HG02610 (cell line): ENCODE measurements around the gene R3HDM2.
A peak's percentile ranks its signal among the peaks of the same experiment; 100 is the strongest.
"Not testable (repeated sequence)": the region's sequence is repeated elsewhere in the genome, so short reads cannot be mapped to it uniquely, and the experiment has no call there.

Experiments
- ATAC-seq: cut with Tn5 transposase; IDR thresholded peaks from one replicate; pipeline ENCODE4 v1.9.1; 2021; ENCODE audit warnings: mild to moderate bottlenecking, moderate library complexity; ENCODE audit not compliant: unreplicated experiment

The R3HDM2 gene

GRCh38 chr12:57454213-57454565, 23.3 kb upstream of the R3HDM2 start:
- no peak for ATAC-seq

- peak; percentile 53 for ATAC-seq
Observed at GRCh38 chr12:57452937-57453509, 22.2 kb upstream of the R3HDM2 start.

- no peak for ATAC-seq
Observed at GRCh38 chr12:57452181-57452936, 21.5 kb upstream of the R3HDM2 start.

DNA sequence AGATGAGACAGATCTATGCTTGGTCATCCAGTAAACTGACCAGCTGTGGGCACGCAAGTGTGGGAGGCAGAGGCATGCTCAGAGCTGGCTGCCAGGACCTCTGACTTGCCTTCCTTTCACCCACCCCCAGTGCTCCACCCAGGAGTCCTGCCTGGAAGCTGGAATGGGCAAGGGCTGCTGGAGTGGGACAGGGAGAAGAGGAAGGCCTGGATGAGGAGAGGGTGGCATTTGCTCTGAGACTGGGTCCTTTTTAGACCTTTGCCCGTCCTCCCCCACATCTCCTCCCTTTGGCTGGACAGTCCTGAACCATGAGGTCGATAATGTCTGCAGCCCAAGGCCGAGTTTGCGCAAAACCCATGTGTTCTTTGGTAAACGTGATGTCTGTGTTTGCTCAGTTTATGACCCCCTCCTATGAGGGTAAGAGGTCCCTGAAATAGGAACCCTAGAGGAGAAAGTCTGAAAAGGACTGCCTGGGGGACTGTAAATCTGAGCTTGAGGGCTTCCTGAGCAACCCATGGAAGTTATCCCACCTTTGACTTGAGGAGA, 20.5 kb upstream of the R3HDM2 start:
- ATAC-seq: no peak

DNA sequence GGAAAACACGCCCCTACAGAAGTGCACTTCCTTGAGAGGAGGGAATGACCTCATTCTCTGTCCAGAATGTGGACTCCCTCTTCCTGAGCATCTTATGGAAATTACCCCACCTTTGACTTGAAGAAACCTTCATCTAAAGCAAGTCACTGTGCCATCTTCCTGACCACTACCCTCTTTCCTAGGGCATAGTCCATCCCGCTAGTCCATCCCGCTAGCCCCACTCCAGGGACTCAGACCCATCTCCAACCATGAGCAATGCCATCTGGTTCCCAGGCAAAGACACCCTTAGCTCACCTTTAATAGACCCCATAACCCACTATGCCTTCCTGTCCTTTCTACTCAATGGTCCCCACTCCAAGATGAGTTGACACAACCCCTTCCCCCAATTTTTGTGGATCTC, 19.2 kb upstream of the R3HDM2 start:
- ATAC-seq: no peak

DNA sequence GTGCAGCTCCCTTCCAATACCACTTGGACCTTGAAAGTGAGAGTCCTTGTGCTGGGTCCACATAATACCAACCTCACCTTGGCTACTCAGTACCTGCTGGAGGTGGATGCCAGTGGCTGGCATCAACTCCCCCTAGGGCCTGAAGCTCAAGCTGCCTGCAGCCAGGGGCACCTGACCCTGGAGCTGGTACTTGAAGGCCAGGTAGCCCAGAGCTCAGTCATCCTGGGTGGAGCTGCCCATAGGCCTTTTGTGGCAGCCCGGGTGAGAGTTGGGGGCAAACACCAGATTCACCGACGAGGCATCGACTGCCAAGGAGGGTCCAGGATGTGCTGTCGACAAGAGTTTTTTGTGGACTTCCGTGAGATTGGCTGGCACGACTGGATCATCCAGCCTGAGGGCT, 18.5 kb upstream of the R3HDM2 start:
- no peak for ATAC-seq

- ATAC-seq: no peak
Observed at GRCh38 chr12:57448669-57449068, 17.8 kb upstream of the R3HDM2 start.

GRCh38 chr12:57446292-57446960, 15.6 kb upstream of the R3HDM2 start:
- ATAC-seq: no peak

DNA sequence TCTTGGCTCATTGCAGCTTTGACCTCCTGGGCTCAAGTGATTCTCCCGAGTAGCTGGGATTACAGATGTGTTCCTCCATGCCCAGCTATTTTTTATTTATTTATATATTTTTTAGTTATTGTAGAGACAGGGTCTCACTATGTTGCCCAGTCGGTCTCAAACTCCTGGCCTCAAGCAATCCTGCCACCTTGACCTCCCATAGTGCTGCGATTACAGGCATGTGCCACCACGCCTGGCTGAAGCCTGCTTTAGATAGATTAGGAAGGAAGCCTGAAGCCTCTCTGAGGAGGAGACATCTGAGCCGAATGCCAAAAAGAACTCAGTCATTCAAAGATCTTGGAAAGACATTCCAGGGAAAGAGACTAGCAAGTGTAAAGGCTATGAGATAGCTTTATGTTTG, 13.9 kb upstream of the R3HDM2 start:
- ATAC-seq: no peak

DNA sequence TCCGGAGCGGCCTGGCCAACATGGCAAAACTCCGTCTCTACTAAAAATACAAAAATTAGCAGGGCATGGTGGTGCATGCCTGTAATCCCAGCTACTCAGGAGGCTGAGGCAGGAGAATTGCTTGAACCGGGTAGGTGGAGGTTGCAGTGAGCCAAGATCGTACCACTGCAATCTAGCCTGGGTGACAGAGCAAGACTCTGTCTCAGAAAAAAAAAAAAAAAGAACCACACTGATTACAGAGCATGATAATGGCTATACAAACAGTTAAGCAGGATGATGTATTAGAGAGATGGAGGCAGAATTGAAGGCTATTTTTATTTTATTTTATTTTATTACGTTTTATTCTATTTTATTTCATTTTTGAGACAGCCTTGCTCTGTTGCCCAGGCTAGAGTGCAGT, 13.5 kb upstream of the R3HDM2 start:
- not testable (repeated sequence) for ATAC-seq

- no peak for ATAC-seq
Observed at GRCh38 chr12:57441846-57442427, 11.1 kb upstream of the R3HDM2 start.

DNA sequence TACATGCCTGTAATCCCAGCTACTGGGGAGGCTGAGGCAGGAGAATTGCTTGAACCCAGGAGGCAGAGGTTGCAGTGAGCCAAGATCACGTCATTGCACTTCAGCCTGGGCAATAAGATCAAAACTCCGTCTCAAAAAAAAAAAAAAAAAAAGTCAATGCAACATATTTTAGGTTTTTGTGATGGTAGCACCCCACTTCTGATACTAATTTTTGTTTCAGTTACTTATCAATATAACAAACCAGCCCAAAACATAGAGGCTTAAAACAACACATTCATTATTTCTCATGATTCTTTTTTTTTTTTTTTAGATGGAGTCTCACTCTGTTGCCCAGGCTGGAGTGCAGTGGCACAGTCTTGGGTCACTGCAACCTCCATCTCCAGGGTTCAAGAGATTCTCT, 10.6 kb upstream of the R3HDM2 start:
- not testable (repeated sequence) for ATAC-seq

- no peak for ATAC-seq
Observed at GRCh38 chr12:57439762-57440266, 9.0 kb upstream of the R3HDM2 start.

DNA sequence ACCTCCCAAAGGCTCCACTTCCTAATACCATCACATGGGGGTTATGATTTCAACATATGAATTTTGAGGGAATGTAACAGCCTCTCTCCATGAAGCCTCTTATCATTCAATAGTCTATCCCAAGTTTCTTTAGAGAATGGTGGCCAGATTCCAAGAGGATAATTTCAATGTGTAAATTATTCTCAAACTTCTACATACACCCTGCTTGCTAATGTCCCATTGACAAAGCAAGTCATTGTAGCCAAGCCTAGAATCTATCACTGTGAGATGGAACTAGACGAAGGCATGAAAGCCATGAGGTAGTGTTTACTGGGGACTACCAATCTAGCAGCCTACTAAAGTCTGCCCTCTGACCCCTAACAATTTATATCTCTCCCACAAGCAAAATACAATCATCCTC, 7.6 kb upstream of the R3HDM2 start:
- ATAC-seq: no peak

- no peak for ATAC-seq
Observed at GRCh38 chr12:57435293-57435692, 4.5 kb upstream of the R3HDM2 start.

DNA sequence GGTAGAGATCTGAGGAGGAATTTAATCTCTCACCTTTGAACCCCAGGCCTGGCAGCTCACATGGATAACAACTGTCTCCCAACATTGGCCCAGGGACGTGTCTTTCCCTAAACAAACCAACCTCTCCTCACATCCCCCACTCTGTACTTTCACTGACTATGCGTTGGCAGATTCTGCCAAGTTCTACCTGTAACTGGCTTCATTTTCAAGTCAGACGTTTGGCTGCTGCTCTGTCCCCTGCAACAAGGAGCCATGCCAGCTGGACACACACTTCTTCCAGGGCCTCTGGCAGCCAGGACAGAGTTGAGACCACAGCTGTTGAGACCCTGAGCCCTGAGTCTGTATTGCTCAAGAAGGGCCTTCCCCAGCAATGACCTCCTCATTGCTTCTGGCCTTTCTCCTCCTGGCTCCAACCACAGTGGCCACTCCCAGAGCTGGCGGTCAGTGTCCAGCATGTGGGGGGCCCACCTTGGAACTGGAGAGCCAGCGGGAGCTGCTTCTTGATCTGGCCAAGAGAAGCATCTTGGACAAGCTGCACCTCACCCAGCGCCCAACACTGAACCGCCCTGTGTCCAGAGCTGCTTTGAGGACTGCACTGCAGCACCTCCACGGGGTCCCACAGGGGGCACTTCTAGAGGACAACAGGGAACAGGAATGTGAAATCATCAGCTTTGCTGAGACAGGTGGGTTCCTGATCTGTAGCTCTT, 3.8 kb upstream of the R3HDM2 start, which contains the start of gene INHBC:
TSS of gene INHBC (plus strand) at position 268 of the 707 bp plus-strand sequence. CDS start at position 371, 103 bp downstream.
- no peak for ATAC-seq

DNA sequence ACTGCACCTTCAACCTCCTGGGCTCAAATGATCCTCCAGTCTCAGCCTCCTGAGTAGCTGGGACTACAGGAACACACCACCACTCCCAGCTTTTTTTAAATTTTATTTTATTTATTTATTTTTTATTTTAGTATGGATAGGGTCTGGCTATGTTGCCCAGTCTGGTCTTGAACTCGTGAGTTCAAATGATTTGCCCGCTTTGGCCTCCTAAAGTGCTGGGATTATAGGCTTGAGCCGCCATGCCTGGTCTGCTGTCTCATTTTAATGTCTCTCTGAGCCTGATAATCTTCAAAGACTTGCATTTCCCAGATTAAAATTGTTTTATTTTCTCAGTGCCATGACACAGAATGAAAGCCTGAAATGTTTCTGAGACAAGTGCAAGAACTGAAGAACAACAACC, 2.5 kb upstream of the R3HDM2 start:
- no peak for ATAC-seq

DNA sequence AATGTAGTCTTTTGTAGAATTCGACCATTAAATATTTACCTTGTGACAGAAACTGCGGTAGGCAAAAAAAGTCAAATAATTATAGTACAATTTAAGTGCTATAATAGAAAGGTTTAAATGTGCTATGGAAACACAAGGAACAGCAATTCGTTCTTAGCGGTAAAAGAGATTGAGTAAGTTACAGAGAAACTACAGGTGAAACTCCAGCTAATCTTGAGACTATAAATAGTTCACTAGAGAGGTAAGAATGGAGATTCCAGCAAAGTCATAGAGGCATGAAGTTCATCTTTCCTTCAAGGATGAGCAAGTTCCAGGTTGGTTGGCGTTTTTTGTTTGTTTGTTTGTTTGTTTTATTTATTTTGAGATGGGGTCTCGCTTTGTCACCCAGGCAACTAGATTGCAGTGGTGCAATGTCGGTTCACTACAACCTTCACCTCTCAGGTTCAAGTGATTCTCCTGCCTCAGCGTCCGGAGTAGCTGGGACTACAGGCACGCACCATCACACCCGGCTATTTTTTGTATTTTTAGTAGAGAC, 878 bp upstream of the R3HDM2 start:
- no peak for ATAC-seq

DNA sequence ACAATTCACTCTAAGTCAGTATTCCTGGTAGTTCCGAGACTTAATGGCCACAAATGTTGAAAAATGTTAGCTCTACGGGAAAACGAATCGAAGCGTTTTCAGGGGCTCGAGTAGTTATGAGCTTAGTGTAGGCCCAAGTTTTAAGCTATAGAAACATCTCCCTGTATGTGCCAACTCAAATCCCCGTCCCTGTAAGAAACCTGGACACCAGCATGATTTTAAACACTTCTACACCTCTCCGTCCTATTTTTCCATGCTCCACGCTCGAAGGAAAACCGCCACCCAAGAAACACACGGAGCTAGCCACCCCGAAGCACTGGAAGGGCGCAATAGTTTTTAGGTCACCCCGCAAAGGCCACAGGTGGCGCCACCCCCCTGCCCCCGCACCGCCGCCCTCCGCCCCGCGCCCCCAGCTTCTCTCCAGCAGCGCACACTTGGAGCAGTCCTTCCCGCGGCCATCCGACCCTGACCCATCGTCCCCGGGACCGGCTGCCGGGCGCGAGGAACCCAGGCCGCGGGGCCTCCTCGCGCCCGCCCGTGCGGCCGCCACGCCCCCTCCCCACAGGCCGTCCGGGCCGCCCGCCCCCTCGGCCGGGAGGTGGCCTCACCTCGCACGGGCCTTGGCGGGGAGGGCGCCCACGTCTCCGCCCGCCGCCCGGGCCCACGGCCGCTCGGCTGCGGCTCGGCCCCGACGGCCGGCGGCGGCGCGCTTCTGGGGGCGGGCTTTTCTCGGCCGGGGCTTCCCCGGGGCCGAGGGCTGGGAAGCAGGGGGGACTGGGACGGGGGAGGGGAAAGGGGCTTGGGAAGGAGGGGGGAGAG, 522 bp downstream of the R3HDM2 start:
- peak; percentile 48 for ATAC-seq
